Measurements from ENCODE around the gene DPF1. TPM values are rescaled to one million over a fixed set of nuclear protein-coding genes. Genes with fewer than 3 reads are reported as not detected.
A peak's percentile ranks its signal among the peaks of the same experiment; 100 is the strongest.

DPF1 gene
- total RNA-seq, result under 1 TPM; 0.14 to 0.31 TPM

DNA sequence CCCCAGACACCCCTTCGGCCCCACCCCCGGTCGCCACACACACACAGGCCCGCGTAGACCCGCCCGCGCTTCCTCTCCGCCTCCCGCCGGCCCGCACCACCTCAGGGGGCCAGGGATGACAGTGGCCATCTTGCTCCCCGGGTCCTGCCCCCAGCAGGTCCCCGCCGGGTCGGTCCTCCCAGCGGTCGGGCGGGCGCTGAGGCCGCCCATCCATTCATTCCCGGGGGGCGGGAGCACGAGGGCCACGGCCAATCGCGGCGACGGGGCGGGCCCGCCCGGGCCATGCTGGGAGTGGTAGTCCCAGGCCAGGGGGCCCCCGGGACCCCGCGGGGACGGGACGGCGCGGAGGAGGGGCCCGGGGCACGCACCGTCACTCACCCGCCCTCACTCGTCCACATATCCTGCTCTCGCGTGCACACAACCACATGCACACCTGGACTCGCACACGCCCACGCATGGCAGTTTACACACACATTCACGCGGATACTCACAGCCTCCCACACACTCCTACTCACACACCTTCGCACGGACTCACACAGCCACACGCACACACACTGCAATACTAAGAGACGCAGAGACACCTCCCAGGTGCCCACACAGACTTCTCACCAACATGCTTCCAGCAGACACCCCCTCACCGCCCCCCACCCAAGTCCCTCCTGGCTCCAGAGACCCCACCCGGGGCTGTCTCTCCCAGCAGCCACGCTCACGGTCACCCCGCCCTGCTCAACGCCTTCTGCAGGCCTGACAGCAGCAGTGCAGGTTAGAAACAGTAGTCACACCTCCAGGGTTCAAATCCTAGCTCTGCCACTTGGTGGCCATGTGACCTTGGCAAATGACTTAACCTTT is at the start of gene DPF1:
Gene DPF1, minus strand, starts transcription at position 209 of the 849 bp plus-strand sequence. Its CDS starts 80 bp downstream, at position 129.
- no peaks in the 10 kb centered on the region for H3K9me3 Mint-ChIP-seq
- POLR2A ChIA-PET, result interaction anchor here (1.7 kb wide), 1 partner anchor 318 kb away, joined by 6 read pairs; the partner anchor contains the start of genes SIPA1L3 and WDR87
- peak; percentile 74 for DNase-seq
- no peak within 1 kb of the TSS for H3K27ac Mint-ChIP-seq
- peaks cover 68% of the 10 kb centered on the region for H3K27me3 Mint-ChIP-seq
- peak; percentile 78 for ATAC-seq (ENCODE audit: low read depth)
- peak within 1 kb of the TSS; percentile 86 for H3K4me3 Mint-ChIP-seq
- peaks cover 1% of the 10 kb centered on the region for H3K36me3 Mint-ChIP-seq
- H3K4me1 Mint-ChIP-seq, result peaks cover 17% of the 10 kb centered on the region

DNA sequence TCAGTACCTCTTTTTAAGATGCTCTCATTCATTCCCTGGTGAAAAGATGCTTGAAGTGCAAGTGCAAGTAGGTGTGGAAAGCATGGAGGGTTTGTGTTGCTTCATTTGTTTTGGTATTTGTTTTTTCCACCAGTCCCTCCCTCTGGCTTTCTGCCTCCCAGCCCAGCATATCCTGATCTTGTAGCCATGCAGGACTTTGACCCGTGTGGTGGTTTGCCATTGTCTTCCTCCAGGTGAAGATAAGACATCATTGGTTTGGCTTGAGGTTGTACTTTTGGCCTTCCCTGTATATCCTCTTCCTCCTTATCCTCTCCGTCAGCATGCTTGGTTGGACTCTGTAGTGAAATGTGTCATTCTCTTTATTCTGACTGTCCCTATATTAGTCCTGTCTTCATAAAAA is 49.5 kb upstream of the DPF1 start:
- H3K27me3 Mint-ChIP-seq, result no peaks in the 10 kb centered on the region
- no peaks in the 10 kb centered on the region for H3K9me3 Mint-ChIP-seq
- H3K36me3 Mint-ChIP-seq, result no peaks in the 10 kb centered on the region
- POLR2A ChIA-PET, result interaction anchor here (1.0 kb wide), 2 partner anchors 8 to 9 kb away, joined by 3 to 5 read pairs; partner anchors contain the start of gene SPINT2
- H3K4me3 Mint-ChIP-seq, result no peak overlapping the region
- peaks cover 5% of the 10 kb centered on the region for H3K4me1 Mint-ChIP-seq
- no peak for ATAC-seq (ENCODE audit: low read depth)
- no peak for DNase-seq
- no peak overlapping the region for H3K27ac Mint-ChIP-seq

DNA sequence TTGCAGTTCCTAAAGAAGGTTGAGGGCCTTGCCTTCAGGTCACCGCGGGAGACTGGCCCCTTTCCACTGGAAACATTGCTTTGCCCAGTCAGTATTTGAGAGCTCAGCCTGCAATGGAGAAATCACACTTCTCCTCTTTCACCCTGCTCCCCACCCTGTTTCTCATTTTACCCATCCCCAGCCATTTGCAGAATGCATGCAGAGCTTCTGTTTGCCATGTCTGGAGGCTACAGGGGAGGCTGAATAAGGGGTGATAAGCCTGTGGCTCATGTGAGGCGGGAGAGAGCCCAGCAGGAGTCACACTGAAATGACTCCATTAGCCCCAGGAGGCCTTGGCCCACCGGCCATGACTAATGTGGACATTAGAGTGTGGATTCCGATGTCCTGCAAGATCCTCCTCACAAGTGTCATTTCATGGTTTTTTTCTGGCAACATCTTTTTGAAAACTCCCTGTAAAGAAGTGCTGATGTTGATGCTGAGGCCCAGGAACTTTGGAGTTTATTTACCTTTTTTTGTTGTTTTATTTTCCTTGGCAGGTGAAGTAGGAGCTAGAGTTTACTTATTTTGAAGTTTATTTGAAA is 46.7 kb upstream of the DPF1 start:
- DNase-seq (no peak), ATAC-seq (ENCODE audit: low read depth) (no peak)
- Mint-ChIP-seq H3K36me3 (peaks cover 3% of the 10 kb centered on the region), H3K27me3 (no peaks in the 10 kb centered on the region), H3K9me3 (no peaks in the 10 kb centered on the region), H3K4me1 (peaks cover 12% of the 10 kb centered on the region), H3K4me3 (no peak overlapping the region), H3K27ac (no peak overlapping the region)
- POLR2A ChIA-PET, result interaction anchor here (0.6 kb wide), 1 partner anchor 10 kb away, joined by 4 read pairs; no protein-coding TSS in a partner anchor

DNA sequence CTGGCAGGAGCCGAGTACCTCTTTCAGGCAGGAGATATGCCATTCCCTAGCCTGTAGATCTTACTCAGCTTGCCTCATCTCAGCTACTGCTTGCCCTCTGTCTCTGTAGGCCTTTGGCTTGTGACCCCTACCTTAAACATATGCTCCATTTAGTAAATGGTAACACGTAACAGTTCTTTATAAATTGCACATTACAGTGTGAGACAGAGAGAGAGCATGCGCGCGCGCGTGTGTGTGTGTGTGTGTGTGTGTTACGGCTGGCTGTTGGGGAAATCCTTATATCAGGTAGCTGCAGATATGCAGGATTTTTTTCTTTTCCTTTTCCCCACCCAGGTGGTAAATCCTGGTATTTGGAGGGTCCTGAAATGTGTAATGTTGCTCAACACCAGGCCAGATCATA is 44.5 kb upstream of the DPF1 start:
- Mint-ChIP-seq H3K4me1 (peaks cover 24% of the 10 kb centered on the region), H3K4me3 (no peak overlapping the region), H3K27ac (no peak overlapping the region), H3K9me3 (no peaks in the 10 kb centered on the region), H3K36me3 (peaks cover 5% of the 10 kb centered on the region), H3K27me3 (no peaks in the 10 kb centered on the region)
- ATAC-seq (ENCODE audit: low read depth) (no peak), DNase-seq (no peak)
- POLR2A ChIA-PET, result interaction anchor here (0.5 to 0.6 kb wide), 2 partner anchors 41 to 362 kb away, joined by 3 read pairs; partner anchors contain the start of gene WDR87

DNA sequence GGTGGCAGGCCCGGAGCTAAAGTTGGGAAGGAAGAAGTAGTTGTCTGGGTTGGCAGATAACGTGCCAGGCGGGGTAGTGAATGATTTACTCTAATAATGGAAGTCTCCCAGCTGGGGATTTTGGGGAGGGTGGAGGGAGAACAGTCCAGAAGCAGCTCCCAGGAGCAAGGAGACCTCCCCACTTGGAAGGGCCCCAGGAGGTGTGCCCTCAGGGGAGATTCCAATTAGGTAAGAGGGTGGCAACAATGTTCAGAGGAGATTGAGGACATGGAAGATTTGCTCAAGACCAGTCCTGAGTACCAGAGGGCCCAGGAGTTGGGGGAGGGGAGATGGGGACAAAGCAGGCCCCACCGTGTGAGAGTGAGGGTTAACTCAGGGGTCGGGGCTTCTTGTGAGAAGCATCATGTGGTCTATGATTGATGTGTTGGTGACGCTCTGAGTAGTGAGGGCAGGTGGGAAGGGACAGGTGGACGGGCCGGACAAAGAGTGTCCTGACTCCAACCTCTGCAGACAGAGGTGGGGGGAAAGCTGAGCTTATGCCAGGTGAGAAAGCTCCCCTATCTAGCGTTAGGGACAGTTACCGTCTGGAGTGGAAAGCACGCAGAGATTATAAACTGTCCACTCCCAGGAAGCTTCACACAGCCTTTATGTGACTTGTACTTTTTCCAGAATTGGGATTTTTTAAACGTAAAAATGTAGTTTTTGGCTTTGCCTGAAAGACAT is 43.9 kb upstream of the DPF1 start:
- no peak for DNase-seq
- POLR2A ChIA-PET, result interaction anchor here (0.5 kb wide), 1 partner anchor 362 kb away, joined by 3 read pairs; the partner anchor contains the start of gene WDR87
- no peaks in the 10 kb centered on the region for H3K9me3 Mint-ChIP-seq
- H3K36me3 Mint-ChIP-seq, result peaks cover 5% of the 10 kb centered on the region
- H3K27ac Mint-ChIP-seq, result no peak overlapping the region
- H3K4me3 Mint-ChIP-seq, result no peak overlapping the region
- ATAC-seq (ENCODE audit: low read depth), result no peak
- peaks cover 25% of the 10 kb centered on the region for H3K4me1 Mint-ChIP-seq
- H3K27me3 Mint-ChIP-seq, result no peaks in the 10 kb centered on the region

DNA sequence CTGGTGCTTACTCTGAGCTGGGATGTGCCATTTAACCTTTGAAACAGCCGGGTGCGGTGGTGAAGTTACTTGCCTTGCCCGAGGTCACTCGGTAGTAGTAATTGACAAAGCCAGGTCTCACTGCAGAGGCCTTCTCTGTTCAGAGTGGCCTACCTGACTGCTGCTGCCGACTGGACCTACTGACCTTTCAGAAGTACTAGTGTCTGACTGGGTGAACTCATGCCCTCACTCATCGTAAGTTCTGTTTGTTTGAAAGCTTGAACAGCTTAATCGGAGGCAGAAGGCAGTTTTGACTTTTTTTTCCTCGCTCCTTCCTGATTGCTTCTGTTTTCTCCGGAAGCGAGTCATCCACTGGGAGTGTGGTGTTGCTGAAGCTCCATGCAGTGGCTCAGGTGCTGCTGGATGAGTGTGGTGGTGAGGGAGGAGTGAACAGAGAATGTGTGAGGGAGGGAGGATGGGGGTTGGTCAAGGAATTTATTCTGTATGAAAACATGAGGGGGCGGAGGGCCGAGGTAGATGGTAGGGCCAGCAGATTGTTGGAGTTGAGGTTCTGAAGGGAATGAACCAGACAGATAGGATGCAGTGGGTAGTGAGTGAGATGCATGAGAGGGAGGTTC is 43.1 kb upstream of the DPF1 start:
- no peak overlapping the region for H3K4me3 Mint-ChIP-seq
- DNase-seq (no peak), ATAC-seq (ENCODE audit: low read depth) (no peak)
- peaks cover 5% of the 10 kb centered on the region for H3K36me3 Mint-ChIP-seq
- peaks cover 22% of the 10 kb centered on the region for H3K4me1 Mint-ChIP-seq
- peak overlapping the region; percentile 25 for H3K27ac Mint-ChIP-seq
- POLR2A ChIA-PET, result no interaction called here
- no peaks in the 10 kb centered on the region for H3K27me3 Mint-ChIP-seq
- no peaks in the 10 kb centered on the region for H3K9me3 Mint-ChIP-seq

DNA sequence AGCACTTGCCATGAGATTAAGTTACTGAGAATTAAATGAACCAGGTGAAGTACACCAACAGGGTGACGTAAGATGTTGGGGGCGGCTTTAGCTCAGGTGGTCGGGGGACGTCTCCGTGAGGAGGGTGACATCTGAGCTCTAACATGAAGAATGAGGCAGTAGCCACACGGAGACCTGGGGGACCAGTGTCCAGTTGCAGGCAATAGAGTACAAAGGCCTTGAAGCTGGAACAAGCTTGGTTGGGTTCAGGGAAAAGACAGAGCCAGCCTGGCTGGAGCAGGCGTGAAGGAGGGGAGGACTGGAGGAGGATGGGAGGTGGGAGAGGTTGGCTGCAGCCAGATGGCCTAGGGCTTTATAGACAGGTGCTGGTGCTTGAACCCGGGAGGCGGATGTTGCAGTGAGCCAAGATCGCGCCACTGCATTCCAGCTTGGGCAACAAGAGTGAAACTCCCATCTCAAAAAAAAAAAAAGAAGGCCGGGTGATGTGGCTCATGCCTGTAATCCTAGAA is 42.0 kb upstream of the DPF1 start:
- ATAC-seq (ENCODE audit: low read depth) (no peak), DNase-seq (no peak)
- POLR2A ChIA-PET, result interaction anchor here (0.6 to 2.8 kb wide), 10 partner anchors 8 to 225 kb away, joined by 3 to 14 read pairs (median 4); partner anchors contain the start of genes CATSPERG, FAM98C, KCNK6 and PSMD8
- Mint-ChIP-seq H3K27ac (peak overlapping the region; percentile 95), H3K36me3 (peaks cover 5% of the 10 kb centered on the region), H3K4me3 (peak overlapping the region; percentile 95), H3K4me1 (peaks cover 22% of the 10 kb centered on the region), H3K27me3 (no peaks in the 10 kb centered on the region), H3K9me3 (no peaks in the 10 kb centered on the region)

DNA sequence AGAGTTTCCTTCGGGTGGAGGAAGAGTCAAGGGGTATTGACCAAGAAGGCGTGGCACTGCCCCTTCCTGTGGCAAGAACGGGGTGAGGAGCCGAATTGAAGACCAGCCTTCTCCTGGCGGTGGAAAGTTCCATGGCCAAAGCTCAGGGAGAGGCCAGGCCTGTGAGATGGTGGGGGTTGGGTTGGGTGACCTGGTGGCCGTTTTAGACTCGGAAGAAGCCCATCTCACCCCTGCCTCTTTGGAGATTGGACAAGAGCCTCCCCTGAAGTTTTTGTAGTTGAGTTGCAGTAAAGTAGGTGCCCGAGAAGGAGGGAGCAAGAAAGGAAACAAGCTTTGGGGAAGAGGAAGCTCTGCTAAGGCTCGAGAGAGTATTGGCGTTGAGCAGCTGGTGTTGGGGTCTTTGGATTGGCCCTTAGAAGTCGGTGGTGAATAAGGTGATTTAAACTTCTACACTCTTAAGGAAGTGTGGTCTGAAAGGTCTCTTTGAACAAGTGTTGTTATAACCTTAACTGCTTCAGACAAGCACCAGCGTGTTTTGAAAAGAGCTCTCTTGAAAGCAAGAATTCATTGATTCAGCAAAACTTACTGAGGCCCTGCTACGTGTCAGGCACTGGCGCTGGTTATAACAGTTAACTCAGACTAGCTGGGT is 41.3 kb upstream of the DPF1 start:
- DNase-seq (peak; percentile 39), ATAC-seq (ENCODE audit: low read depth) (peak; percentile 40)
- Mint-ChIP-seq H3K36me3 (peaks cover 5% of the 10 kb centered on the region), H3K27me3 (no peaks in the 10 kb centered on the region), H3K4me1 (peaks cover 22% of the 10 kb centered on the region), H3K9me3 (no peaks in the 10 kb centered on the region), H3K4me3 (peak overlapping the region; percentile 95), H3K27ac (peak overlapping the region; percentile 95)
- POLR2A ChIA-PET, result interaction anchor here (0.6 to 2.8 kb wide), 12 partner anchors 9 to 225 kb away, joined by 3 to 14 read pairs (median 4); partner anchors contain the start of genes CATSPERG, FAM98C, KCNK6 and PSMD8

DNA sequence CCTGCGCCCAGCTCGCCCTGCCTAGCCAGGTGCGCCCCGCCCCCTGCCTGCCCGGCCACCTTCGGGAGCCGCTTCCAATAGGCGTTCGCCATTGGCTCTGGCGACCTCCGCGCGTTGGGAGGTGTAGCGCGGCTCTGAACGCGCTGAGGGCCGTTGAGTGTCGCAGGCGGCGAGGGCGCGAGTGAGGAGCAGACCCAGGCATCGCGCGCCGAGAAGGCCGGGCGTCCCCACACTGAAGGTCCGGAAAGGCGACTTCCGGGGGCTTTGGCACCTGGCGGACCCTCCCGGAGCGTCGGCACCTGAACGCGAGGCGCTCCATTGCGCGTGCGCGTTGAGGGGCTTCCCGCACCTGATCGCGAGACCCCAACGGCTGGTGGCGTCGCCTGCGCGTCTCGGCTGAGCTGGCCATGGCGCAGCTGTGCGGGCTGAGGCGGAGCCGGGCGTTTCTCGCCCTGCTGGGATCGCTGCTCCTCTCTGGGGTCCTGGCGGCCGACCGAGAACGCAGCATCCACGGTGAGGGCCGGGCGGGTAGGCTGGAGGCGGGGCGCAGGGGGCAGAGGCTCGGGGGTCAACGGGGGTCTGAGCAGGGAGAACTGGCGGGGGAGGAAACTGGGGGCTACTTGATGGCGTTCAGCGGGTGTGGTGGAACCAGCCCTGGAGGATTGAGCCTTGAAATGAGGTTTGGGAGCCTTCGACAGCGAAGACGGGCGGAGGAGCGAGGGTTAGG is 40.6 kb upstream of the DPF1 start, which contains the start of gene SPINT2:
Gene SPINT2, plus strand, starts transcription at position 88 of the 727 bp plus-strand sequence. Its CDS starts 320 bp downstream, at position 408.
- ATAC-seq (ENCODE audit: low read depth), result peak; percentile 31
- Mint-ChIP-seq H3K4me3 (peak within 1 kb of the TSS; percentile 95), H3K9me3 (no peaks in the 10 kb centered on the region), H3K4me1 (peaks cover 22% of the 10 kb centered on the region), H3K36me3 (peaks cover 5% of the 10 kb centered on the region), H3K27ac (peak within 1 kb of the TSS; percentile 95), H3K27me3 (no peaks in the 10 kb centered on the region)
- POLR2A ChIA-PET, result interaction anchor here (1.2 to 2.8 kb wide), 10 partner anchors 10 to 138 kb away, joined by 3 to 14 read pairs (median 4); partner anchors contain the start of genes CATSPERG, FAM98C, KCNK6 and PSMD8
- DNase-seq, result no peak

DNA sequence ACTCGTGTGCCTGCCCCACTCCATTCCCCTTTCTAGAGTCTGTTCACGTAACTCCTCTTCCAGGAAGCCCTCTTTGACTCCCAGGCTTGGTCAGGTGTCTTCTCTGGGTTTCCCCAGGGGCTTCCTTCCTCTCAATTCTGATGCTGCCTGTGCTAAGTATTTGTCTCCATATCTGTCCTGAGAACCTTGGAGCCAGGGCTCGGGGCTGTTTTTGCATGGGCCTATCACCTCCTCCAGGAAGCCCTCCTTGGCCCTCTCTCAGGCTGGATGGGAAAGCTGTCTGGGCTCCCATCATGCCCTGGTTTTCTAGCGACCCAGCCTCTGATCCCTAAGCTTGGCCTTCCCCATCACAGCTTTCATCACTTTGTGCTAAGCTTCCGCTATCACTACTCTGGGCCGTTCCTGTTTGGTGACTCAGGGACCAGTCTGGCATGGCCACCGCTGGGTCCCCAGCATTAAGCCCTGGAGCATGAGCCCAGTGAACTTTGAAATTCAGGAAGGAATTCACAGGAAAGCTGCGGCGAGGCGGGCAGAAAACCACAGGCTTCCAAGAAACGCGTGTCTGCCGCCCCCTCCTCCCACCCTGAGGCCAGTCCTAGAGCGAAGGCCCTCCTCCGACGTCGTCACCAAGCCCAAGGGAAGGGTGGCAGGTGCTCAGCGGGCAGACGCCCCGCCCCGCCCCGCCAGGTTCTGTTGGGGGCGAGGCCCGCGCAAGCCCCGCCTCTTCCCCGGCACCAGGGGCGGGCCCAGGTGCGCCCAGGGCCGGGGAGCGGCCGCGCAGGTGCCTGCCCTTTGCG is 39.9 kb upstream of the DPF1 start:
- Mint-ChIP-seq H3K9me3 (no peaks in the 10 kb centered on the region), H3K4me1 (peaks cover 22% of the 10 kb centered on the region), H3K27ac (peak overlapping the region; percentile 89), H3K4me3 (peak overlapping the region; percentile 82), H3K27me3 (no peaks in the 10 kb centered on the region), H3K36me3 (peaks cover 5% of the 10 kb centered on the region)
- peak; percentile 88 for DNase-seq
- POLR2A ChIA-PET, result interaction anchor here (1.4 to 2.8 kb wide), 5 partner anchors 10 to 139 kb away, joined by 4 to 14 read pairs (median 5); partner anchors contain the start of genes FAM98C, KCNK6, PSMD8 and YIF1B
- ATAC-seq (ENCODE audit: low read depth), result peak; percentile 77
